Gastrocnemius medialis (tissue), 4 donors: ENCODE data around the gene CCDC27.

Source experiments
- CTCF ChIP-seq, 5 experiments: fragments of 450-650 bp in 3 of 5; fragments of 200-600 bp in 2 of 5; sonication (generic) in 2 of 5; IDR thresholded peaks in 4 of 5; conservative IDR thresholded peaks in 1 of 5; 1 replicate in 4 of 5; 2 replicates in 1 of 5; pipeline ENCODE4 v1.5.1; 2016 to 2019; ENCODE audit warnings: antibody characterized with exemption in 5 of 5, mild to moderate bottlenecking in 3 of 5, moderate library complexity in 3 of 5
- POLR2A ChIP-seq, 2 donors: fragments of 450-650 bp; IDR thresholded peaks; one replicate each; pipeline ENCODE4 v1.6.1; 2017; ENCODE audit warnings: antibody characterized with exemption in 2 of 2, mild to moderate bottlenecking in 2 of 2, moderate library complexity in 2 of 2

- TF ChIP-seq CTCF (IDR thresholded peaks at IDR 0.05 in 4 of 5, conservative IDR thresholded peaks at IDR 0.05 in 1 of 5) (no peak), POLR2A (IDR thresholded peaks at IDR 0.05) (no peak)
Observed at GRCh38 chr1:3773572-3774275, 21.5 kb downstream of the CCDC27 start.
